Activated CD4-positive, alpha-beta T cell treated with anti-CD3 and anti-CD28 coated beads, Interleukin-2, amount 10 ng/mL, durations not matched to agents 24 days and 14 days (primary cell): ENCODE measurements around the gene FXYD7. TPM values are rescaled to one million over a fixed set of nuclear protein-coding genes. Genes with fewer than 3 reads are reported as not detected.
"Not testable (repeated sequence)": the region's sequence is repeated elsewhere in the genome, so short reads cannot be mapped to it uniquely, and the experiment has no call there.

Experiments
- DNase-seq: peaks from one replicate; pipeline ENCODE4 v3.0.0; 2022
- H3K27ac Mint-ChIP-seq: one replicate; pipeline ENCODE4 v1.8.0; 2022; ENCODE audit warnings: mild to moderate bottlenecking, mixed read lengths
- H3K27me3 Mint-ChIP-seq: one replicate; pipeline ENCODE4 v1.8.0; 2022; ENCODE audit warnings: mixed read lengths
- H3K36me3 Mint-ChIP-seq: one replicate; pipeline ENCODE4 v1.8.0; 2022; ENCODE audit warnings: low read depth, mild to moderate bottlenecking, mixed read lengths
- H3K4me1 Mint-ChIP-seq: one replicate; pipeline ENCODE4 v1.8.0; 2021; ENCODE audit warnings: mixed read lengths
- H3K4me3 Mint-ChIP-seq: one replicate; pipeline ENCODE4 v1.8.0; 2022; ENCODE audit warnings: mild to moderate bottlenecking, moderate library complexity, mixed read lengths
- H3K9me3 Mint-ChIP-seq: one replicate; pipeline ENCODE4 v1.8.0; 2021; ENCODE audit warnings: mixed read lengths
- intact Hi-C: fragments of 100-400 bp; cut with micrococcal nuclease; formaldehyde crosslinking; loops from one replicate; pipeline ENCODE4 v1.15.1; 2023
- total RNA-seq: library from RNA; stranded (reverse); gene quantifications from 2 replicates; pipeline ENCODE4 v1.2.3, GENCODE V29; 2022

FXYD7 gene
- total RNA-seq, 1 donor from 2014 or later, result 0.23 TPM

DNA sequence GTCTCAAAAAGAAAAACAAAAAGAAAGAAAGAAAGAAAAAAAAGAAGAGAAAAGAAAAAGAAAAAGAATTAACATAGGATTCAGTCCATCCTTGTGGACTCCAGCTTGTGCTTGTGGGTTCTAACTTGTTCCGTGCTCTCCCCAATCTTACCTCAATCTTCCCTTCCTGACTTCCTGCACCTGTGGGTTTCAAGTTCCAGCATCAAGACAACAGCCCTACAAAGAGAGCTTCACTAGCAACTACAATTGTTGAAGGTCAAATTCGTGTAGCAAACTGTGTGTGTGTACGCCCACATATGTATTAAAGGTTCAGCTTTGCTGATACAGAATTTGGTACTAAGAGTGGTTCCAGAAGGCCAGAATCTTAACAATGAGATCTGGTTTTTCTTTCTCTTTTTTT, 36.8 kb downstream of the FXYD7 start:
- H3K27me3 Mint-ChIP-seq, result no peaks in the 10 kb centered on the region
- no peak for DNase-seq
- peaks cover 4% of the 10 kb centered on the region for H3K36me3 Mint-ChIP-seq
- H3K27ac Mint-ChIP-seq, result peak overlapping the region; percentile 3
- H3K4me1 Mint-ChIP-seq, result peaks cover 9% of the 10 kb centered on the region
- intact Hi-C loops, result no loop called here
- peaks cover 7% of the 10 kb centered on the region for H3K9me3 Mint-ChIP-seq
- H3K4me3 Mint-ChIP-seq, result peak overlapping the region; percentile 2

DNA sequence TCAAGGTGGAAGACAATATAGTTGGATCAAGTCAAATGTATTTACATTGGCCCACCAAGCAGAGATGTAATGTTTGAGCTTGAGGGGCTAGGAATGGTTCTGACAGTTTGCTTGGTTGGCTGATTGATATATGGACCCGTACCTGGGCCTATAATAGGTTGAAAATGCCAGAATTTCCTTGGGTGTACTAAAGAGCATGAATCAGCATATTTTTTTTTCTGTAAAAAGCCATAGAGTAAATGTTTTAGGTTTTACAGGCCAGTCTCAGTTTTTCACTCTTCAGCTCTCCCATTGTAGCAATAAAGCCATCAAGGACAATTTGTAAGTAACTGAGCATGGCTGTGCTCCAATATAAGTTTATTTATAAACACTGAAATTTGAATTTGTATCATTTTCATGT, 38.3 kb downstream of the FXYD7 start:
- peaks cover 7% of the 10 kb centered on the region for H3K9me3 Mint-ChIP-seq
- no peak overlapping the region for H3K4me3 Mint-ChIP-seq
- intact Hi-C loops, result no loop called here
- no peak overlapping the region for H3K27ac Mint-ChIP-seq
- peaks cover 9% of the 10 kb centered on the region for H3K4me1 Mint-ChIP-seq
- peaks cover 4% of the 10 kb centered on the region for H3K36me3 Mint-ChIP-seq
- no peaks in the 10 kb centered on the region for H3K27me3 Mint-ChIP-seq
- no peak for DNase-seq

DNA sequence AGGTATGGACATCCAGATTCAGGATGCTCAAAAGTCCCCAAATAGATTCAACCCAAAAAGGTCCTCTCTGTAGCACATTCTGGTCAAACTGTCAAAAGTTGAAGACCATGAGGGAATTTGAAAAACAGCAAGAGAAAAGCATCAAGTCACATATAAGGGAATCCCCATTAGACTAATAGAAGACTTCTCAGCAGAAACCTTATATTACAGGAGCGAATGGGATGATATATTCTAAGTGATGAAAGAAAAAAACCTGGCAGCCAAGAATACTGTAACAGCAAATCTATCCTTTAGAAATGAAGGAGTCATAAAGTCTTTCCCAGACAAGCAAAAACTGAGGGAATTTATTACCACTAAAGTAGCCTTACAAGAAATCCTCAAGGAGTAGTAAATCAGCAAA, 41.2 kb downstream of the FXYD7 start:
- peaks cover 4% of the 10 kb centered on the region for H3K4me1 Mint-ChIP-seq
- no peak overlapping the region for H3K4me3 Mint-ChIP-seq
- peaks cover 4% of the 10 kb centered on the region for H3K27me3 Mint-ChIP-seq
- intact Hi-C loops, result no loop called here
- H3K27ac Mint-ChIP-seq, result no peak overlapping the region
- H3K36me3 Mint-ChIP-seq, result no peaks in the 10 kb centered on the region
- peaks cover 7% of the 10 kb centered on the region for H3K9me3 Mint-ChIP-seq
- no peak for DNase-seq

DNA sequence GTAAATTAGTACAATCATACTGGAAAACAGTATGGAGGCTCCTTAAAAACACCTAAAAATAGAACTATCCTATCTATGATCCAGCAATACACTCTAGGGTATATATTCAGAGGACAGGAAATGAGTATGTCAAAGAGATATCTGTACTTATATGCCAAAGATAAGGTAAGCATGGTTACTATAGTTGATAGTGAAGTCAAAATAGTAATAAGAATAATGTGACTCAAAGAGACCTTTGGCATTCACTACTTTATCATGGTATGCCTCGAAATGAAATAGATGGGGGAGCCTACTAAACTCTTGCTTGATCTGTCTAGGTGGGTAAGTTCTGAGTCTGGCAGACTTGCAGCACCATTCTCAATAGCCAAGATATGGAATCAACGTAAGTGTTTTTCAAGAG, 41.8 kb downstream of the FXYD7 start:
- Mint-ChIP-seq H3K27ac (no peak overlapping the region), H3K9me3 (peaks cover 7% of the 10 kb centered on the region), H3K4me1 (peaks cover under 1% of the 10 kb centered on the region), H3K36me3 (no peaks in the 10 kb centered on the region), H3K27me3 (peaks cover 6% of the 10 kb centered on the region), H3K4me3 (no peak overlapping the region)
- DNase-seq, result no peak
- intact Hi-C loops, result no loop called here

DNA sequence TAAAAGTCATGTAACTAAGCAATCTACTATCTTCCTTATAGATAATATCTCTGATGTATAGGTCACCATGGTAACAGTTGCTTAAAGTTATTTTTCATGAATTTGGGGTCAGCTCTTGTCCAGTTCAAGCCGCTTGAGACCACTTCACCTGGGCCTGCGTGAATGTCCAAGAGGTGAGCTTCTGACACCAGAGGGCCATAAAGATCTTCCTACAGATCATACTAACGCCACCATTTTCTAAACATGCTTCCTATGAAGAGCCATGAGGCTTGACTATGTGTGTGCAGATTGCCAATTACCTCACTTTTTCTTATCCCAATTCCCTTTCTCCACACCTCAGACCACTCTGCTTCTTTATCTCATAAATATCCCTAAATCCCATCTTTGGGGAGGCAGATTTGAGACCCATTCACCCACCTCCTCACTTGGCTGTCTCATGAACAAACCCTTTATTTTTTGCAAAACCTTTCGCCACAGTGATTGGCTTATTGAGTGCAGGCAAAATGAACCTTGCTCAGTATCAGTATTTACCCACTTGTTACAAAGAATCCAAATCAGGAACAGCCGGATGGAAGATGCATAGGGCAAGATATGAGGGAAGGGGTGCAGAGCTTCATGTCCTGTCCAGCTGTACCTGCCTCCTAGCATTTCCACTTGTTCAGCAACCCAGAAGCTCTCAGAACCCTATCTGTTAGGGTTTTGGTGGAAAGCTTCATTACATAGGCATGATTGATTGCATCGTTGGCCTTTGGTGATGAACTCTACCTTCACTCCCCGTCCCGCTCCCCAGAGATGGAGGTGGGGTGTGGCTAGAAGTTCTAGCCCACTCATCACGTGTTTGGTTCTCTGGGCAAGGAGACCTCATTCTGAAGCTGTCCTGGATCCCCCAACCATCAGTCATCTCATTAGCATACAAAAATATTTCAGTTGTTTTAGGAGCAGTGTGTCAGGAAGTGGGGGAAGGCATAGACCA, 51.2 kb downstream of the FXYD7 start:
- peaks cover 3% of the 10 kb centered on the region for H3K36me3 Mint-ChIP-seq
- peaks cover 19% of the 10 kb centered on the region for H3K9me3 Mint-ChIP-seq
- no peak for DNase-seq
- intact Hi-C loops, result no loop called here
- peaks cover 15% of the 10 kb centered on the region for H3K27me3 Mint-ChIP-seq
- H3K27ac Mint-ChIP-seq, result no peak overlapping the region
- H3K4me1 Mint-ChIP-seq, result peaks cover 8% of the 10 kb centered on the region
- no peak overlapping the region for H3K4me3 Mint-ChIP-seq

DNA sequence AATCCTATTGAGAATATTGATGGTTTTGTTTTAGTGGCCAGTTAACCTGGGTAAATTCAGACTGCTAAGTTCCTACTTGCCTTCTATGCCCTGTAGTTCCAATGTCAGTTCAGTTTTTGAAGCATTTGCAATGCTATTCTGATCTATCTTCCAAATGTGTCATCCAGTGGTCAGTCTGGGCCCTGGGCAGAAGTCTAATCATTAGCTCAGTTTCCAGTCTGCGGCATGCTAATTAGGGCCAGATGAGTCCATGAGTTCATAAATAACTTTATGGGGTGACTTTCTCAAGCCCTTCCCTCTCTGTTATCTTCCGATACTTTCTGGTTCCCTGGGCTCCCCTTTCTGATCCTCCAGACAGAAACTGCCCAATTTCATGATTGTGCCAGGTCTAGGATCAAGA, 52.8 kb downstream of the FXYD7 start:
- Mint-ChIP-seq H3K4me3 (no peak overlapping the region), H3K27ac (no peak overlapping the region), H3K36me3 (peaks cover 3% of the 10 kb centered on the region), H3K4me1 (peaks cover 8% of the 10 kb centered on the region), H3K27me3 (peaks cover 6% of the 10 kb centered on the region), H3K9me3 (peaks cover 19% of the 10 kb centered on the region)
- DNase-seq, result no peak
- intact Hi-C loops, result no loop called here

DNA sequence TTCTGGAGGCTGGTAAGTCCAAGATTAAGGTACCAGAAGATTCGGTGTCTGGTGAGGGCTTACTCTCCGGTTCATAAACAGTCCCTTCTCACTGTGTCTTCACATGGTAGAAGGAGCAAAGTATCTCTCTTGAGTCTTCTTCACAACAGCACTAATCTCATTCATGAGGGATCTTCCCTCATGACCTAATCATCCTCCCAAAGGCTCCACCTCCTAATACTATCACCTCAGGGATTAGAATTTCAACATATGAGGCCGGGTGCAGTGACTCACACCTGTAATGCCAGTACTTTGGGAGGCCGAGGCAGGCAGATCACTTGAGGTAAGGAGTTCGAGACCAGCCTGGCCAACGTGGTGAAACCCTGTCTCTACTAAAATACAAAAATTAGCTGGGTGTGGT, 53.8 kb downstream of the FXYD7 start:
- DNase-seq, H3K4me3 Mint-ChIP-seq, H3K36me3 Mint-ChIP-seq, intact Hi-C loops, H3K27me3 Mint-ChIP-seq, H3K27ac Mint-ChIP-seq: not testable (repeated sequence)
- peaks cover 11% of the 10 kb centered on the region for H3K4me1 Mint-ChIP-seq
- peaks cover 16% of the 10 kb centered on the region for H3K9me3 Mint-ChIP-seq

DNA sequence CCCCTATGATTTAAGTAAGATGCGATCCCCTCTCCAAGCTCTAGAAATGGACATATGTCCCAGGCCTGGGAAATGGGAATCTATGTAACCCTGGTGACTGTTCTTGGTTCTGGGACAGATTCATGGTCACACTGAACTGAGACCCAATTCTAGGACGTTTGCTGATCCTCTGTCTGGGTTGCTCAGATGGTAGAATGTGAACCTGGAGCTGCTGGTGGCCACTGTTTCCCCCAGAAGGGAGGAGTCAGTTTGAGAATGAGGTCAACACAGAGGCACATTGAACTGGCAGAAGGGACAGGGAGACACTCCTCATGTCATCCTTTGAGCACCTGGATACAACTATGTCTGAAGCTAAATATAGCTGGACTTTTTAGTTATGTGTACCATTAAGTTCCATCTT, 56.4 kb downstream of the FXYD7 start:
- H3K9me3 Mint-ChIP-seq, result peaks cover 12% of the 10 kb centered on the region
- intact Hi-C loops, result no loop called here
- H3K4me3 Mint-ChIP-seq, result no peak overlapping the region
- no peak for DNase-seq
- no peaks in the 10 kb centered on the region for H3K27me3 Mint-ChIP-seq
- H3K36me3 Mint-ChIP-seq, result peaks cover 3% of the 10 kb centered on the region
- H3K27ac Mint-ChIP-seq, result no peak overlapping the region
- peaks cover 26% of the 10 kb centered on the region for H3K4me1 Mint-ChIP-seq

DNA sequence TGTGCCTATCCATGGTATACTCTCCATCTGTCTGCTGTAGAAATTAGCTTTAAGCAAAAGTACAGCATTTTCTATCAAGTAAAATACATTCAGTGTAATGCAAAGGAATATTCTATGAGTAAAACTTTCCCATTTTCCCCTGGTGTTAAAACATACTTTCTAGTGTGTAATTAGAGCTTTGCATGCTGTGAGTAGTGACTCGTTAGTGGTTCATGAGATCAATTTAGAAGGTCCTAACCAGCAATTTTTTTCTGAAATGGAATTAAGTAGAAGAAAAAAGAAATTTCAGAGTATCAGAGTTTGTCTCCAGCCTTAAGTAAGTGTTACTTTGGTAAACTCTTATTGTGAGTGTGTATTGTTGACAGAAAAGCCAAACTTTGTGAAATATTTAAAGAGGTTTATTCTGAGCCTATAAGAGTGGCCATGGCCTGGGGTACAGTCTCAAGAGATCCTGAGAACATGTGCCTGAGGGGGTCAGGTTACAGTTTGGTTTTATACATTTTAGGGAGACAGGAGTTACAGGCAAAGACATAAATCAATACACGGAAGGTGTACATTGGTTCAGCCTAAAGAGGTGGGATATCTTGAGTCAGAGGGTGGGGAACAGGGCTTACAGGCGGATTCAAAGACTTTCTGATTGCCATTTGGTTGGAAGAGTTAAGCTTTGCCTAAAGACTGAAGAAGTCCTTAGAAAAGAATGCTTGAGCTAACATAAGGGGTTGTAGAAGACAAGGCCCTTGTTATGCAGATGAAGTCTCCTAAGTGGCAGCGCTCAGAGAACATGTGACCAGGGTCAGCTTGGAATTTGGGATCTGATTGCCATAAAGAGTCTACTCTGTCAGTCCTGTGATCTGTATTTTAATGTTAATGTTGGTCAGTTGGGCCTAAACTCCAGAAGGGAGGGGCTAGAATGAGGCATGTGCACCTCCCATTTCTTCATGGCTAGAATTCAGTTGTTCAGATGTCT, 60.0 kb downstream of the FXYD7 start:
- Mint-ChIP-seq H3K9me3 (peaks cover 5% of the 10 kb centered on the region), H3K36me3 (peaks cover 5% of the 10 kb centered on the region), H3K27ac (peak overlapping the region; percentile 57), H3K4me3 (no peak overlapping the region), H3K4me1 (peaks cover 51% of the 10 kb centered on the region), H3K27me3 (no peaks in the 10 kb centered on the region)
- intact Hi-C loops, result no loop called here
- no peak for DNase-seq

Other genes with a start within 250 kb of the FXYD7 start
- gene ZNF30, start 216.4 kb upstream of the FXYD7 start, total RNA-seq, result 3.6 and 4.4 TPM in 2 replicates
- gene ZNF792, start 179.0 kb upstream of the FXYD7 start, total RNA-seq, result 5.0 and 5.8 TPM in 2 replicates
- 160 and 176 TPM in 2 replicates for gene GRAMD1A, start 142.9 kb upstream of the FXYD7 start, total RNA-seq
- gene SCN1B, start 112.8 kb upstream of the FXYD7 start, total RNA-seq, result 0.78 and 0.96 TPM in 2 replicates
- 0.09 TPM in 1 of 2 replicates, not detected in the other for gene HPN, start 101.5 kb upstream of the FXYD7 start, total RNA-seq
- gene FXYD3, start 27.4 kb upstream of the FXYD7 start, total RNA-seq, result not detected in 2 replicates
- 0.07 and 0.16 TPM in 2 replicates for gene LGI4, start 8.2 kb upstream of the FXYD7 start, total RNA-seq
- gene FXYD1, start 4.4 kb upstream of the FXYD7 start, total RNA-seq, result 0.79 TPM in 1 of 2 replicates, not detected in the other
- 273 and 286 TPM in 2 replicates for gene FXYD5, start 11.5 kb downstream of the FXYD7 start, total RNA-seq
- not detected in 2 replicates for gene FAM187B, start 85.5 kb downstream of the FXYD7 start, total RNA-seq
- gene LSR, start 105.7 kb downstream of the FXYD7 start, total RNA-seq, result 2.2 and 2.8 TPM in 2 replicates
- 147 TPM in 2 replicates for gene USF2, start 125.7 kb downstream of the FXYD7 start, total RNA-seq
- gene HAMP, start 139.3 kb downstream of the FXYD7 start, total RNA-seq, result 0.40 TPM in 2 replicates
- 0.17 TPM in 1 of 2 replicates, not detected in the other for gene MAG, start 148.9 kb downstream of the FXYD7 start, total RNA-seq
- 3.4 and 4.1 TPM in 2 replicates for gene CD22, start 185.9 kb downstream of the FXYD7 start, total RNA-seq
- gene FFAR1, start 204.6 kb downstream of the FXYD7 start, total RNA-seq, result 0.12 and 0.14 TPM in 2 replicates
- gene FFAR3, start 215.2 kb downstream of the FXYD7 start, total RNA-seq, result 0.21 and 0.69 TPM in 2 replicates
- 0.21 TPM in 1 of 2 replicates, not detected in the other for gene GPR42, start 227.8 kb downstream of the FXYD7 start, total RNA-seq